HG03196 (cell line): ENCODE results near the gene PNKP.

Experiments
- ATAC-seq: cut with Tn5 transposase; IDR thresholded peaks from one replicate; pipeline ENCODE4 v1.9.1; 2021; ENCODE audit not compliant: unreplicated experiment

PNKP gene

GRCh38 chr19:49866933-49867782 is at the start of gene PNKP:
Gene PNKP (minus strand): TSS chr19:49867576. CDS start chr19:49867204, 372 bp downstream.
- ATAC-seq, result peak; percentile 33

- ATAC-seq, result no peak
Observed at GRCh38 chr19:49915271-49915670, 47.9 kb upstream of the PNKP start.

DNA sequence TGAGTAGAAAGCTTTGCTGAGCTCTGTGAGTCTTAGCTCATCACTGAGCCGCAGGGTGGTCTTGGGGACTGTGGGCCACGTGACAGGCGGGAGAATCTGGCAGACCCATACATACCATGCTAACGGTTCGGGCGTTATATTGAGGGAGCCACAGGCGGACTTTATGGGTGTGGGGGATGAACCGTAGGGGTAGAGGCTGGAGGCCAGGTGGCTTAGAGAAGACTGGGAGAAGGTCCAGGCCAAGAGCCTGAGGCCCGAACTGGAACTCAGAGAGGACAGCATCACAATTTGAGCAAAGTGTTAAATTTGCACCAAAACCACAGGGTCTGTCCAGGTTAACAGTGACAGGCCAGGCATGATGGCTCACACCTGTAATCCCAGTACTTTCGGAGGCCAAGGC is 46.3 kb upstream of the PNKP start:
- ATAC-seq, result no peak

GRCh38 chr19:49912965-49913685 is 45.7 kb upstream of the PNKP start:
- ATAC-seq, result no peak

GRCh38 chr19:49911381-49912145 is 44.2 kb upstream of the PNKP start:
- ATAC-seq, result peak; percentile 38

DNA sequence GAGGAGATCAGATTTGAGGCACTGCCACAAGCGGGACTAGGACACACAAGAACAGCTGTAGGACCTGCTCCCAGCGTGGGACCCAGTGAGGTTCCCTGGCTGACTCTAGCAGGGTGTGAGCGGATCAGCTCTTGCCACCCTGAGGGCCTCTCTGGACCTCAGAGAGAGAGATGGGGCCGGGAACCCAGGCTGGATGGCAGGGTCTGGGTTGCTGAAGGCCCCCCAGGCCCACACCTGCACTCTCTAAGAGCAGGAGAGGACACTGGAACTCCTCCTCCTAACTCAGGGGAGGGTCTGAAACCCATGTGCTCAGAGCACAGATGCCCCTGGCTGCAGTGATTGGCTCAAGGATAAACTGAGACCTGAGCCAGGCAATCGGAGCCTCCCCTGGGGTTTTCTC is 42.8 kb upstream of the PNKP start:
- no peak for ATAC-seq

DNA sequence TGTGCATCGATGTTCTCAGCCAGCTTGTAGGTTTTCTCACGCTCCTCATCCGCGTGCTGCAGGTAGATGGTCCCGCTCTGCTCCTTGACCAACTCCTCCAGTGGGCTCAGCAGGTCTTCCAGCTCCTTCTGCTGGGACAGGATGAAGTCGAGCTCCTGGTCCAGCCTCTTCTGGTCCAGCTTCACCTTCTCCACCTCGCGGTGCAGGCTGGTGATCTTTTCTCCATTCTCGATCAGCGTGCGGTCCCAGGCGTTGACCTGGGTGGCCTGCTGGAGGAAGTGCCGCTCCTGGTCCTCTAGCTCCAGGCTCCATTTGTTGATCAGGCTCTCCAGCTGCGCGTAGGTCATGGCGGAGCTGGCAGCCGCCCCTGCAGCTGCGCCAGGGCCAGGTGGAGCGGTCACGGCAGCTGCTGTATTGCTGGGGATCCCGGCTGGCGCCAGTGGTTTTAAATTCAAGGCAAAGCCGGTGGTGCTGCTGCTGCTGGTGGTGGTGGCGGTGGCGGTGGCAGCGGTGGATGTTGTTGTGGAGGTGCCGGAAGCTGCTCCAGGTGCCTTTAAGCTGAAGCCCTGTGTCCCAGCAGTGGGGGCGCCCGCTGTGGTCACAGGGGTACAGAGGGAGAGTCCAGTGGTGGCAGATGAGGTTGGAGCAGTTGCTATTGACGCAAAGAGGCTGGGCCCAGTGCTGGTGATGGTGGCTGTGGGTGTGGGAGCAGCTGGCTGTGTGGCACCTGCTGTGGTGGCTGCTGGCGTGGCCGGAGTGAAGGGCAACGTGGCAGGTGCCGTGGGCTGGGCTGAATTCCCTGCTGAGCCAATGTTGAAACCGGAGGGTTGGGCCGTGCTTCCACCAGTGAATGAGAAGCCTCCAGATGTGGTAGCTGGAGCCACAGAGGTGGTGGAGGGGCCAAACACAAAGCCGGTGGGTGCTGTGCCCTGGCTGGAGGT is 41.4 kb upstream of the PNKP start:
- ATAC-seq, result no peak

DNA sequence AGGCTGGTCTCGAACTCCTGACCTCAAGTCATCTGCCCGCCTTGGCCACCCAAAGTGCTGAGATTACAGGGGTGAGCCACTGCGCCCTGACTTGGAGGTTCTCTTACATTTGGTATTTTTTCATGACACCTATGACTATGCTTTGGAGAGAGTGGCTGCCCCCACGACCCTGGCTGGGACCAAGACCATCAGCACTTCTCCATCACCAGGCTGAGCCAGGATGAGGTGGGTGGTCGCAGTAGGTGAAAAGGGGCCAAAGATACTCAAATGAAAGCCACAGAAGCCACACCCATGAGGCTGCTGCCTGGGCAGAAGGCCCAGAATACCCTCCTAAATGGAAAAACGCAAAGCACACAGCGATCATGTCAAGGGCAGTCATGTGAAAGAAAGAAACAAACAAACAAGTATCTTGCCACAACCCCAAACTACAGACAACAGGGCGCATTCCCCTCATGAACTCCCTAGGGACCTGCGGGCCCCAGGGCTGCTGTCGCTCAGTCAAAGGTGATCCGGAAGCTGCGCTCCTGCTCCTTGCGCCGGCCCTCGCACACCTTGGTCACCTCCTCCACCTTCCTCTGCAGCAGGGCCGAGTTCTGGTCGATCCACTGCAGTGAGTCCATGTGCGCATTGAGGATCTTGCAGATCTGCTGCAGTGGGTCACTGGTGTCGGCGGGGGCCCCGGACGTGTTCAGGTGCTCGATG is 40.5 kb upstream of the PNKP start:
- no peak for ATAC-seq

DNA sequence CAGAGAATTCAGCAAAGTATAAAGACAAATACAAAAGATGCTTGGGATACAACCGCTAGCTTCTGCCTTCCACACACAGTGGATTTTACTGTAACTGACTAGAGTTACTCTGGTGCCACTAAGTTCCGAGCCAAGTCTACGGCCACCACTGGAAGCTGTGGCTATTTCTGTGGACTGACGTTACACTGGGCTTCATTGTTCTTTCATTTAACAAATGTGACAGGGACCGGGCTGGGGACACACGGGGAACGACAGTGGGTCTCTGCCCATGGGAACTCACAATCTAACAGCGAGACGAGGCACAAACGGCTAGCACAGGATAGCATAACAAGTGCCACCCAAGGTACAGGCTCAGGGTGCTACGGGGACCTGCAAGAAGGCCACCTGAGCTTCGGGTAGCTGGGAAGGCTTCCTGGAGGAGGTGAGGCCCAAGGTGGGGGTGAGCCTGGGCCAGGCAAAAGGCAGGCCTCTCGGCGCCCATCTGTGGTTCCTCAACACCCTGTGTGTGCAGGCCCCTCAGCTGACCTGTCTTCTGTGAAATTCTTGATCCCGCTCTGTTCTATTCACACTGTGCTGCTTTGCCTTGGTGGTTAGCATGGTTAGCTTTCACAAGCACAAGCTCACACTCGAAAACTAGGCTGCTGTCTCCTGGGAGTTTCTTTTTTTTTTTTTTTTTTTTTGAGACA is 39.6 kb upstream of the PNKP start:
- ATAC-seq, result no peak

GRCh38 chr19:49904136-49904535 is 36.8 kb upstream of the PNKP start:
- ATAC-seq, result no peak

DNA sequence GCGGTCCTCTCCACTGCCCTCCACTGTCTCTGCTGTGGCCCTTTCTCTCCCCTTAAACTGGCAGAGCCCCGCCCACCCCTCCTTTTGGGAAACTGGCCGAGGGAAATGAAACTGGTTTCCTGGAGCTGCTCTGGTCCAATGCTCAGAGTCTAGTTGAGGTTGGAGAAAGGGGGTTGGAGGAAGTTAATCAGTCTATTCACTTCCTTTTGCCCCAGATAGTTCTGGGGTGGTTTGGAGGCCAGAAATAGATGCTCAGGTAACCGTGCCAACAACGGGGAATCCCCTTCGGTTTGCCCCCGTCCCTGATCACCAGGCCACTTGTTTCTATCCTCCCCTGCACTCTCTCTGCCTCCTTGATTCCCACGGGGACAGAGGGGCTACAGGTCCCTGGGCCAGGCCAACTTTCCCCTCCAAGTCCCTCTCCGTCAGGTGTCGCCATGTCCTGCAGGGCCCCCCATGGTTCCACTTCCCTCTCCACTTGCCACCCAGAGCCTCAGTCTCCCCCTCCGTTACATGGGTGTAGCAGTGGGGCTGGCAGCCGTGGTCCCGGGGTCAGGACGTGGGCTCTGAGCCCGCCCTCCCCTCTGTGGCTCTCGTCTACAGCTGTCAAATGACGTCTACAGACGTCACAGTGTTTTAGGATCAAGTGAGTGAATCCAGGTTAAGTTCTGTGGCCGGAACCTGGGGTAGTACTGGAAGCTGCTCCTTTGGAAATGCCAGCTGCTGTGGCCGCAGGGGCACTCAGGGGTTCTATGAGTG is 29.7 kb upstream of the PNKP start, which contains the start of gene IL4I1:
Gene IL4I1, minus strand, starts transcription at position 25 of the 759 bp plus-strand sequence. CDS start 727 bp downstream, outside the sequence.
- peak; percentile 54 for ATAC-seq

- no peak for ATAC-seq
Observed at GRCh38 chr19:49895566-49896297, 28.4 kb upstream of the PNKP start.

- ATAC-seq, result no peak
Observed at GRCh38 chr19:49894879-49895565, 27.6 kb upstream of the PNKP start.

DNA sequence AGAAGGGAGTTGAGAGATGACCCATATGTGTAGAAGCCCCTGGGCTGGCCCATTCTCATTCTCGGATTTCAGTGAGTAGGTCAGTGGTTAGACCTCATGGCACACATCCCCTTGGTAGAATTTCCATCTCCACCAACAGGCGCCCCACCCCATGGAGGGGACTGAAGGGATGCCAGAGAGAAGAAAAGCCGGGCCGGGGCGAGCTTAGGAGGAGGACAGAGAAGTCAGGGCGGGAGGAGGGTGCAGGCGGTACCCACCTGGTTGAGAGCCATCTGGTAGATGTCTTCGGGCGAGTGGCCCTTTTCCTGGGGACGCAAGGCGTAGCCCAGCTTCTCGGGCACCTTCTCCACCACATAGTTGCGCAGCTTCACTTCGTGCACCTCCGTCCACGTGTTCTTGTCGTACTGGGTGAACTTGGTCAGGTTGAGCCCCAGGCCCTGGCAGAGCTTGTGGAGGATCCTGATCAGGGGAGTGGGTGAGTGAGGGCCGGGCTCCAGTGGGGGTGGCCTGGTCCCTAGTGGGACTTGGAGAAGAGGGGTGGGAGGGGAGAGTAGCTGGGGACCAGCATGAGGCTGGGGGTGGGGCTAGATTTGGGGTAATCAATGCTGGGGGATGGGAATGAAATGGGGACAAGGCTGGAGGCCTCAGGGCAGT is 26.8 kb upstream of the PNKP start:
- ATAC-seq, result no peak

DNA sequence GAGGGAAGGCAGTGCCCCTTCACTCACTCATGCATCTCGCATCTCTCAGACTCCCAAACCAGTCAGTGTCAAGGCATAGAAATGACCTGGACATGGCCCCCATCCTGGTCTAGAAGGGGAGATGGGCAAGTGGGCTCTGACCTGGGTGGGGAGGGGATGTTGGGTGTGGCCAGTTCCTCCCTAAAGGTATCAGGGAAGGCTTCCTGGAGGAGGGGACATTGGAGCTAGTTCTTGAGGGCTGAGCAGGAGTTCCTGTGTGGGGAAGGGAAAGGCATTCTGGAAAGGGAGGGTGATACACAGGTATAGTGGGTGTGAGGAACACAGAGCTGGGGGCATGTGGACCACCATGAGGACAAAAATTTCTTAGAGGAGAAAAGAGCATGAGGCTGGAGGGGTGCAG is 25.3 kb upstream of the PNKP start:
- ATAC-seq, result no peak

DNA sequence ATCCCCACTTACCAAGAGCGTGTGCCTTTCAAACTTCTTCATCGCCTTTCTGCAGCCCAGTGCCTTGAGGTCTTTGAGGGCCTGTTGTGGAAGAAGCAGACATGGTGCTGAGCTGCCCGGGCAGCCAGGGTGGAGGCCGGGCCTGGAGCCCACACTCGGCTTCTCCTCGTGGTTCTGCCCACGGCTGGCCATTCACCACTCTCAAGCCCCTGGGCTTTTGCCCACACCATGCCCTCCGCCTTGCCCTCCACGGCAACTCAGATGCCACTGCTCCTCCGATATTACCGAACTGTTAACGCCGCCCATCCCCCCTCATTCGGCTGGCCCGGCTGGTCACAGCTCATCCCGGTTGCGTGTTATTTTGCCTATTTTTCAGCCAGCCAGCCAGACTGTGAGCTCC is 24.0 kb upstream of the PNKP start:
- ATAC-seq, result no peak
